ENCODE measurements around the gene RPL9. TPM values are rescaled to one million over a fixed set of nuclear protein-coding genes. Genes with fewer than 3 reads are reported as not detected.
"Not testable (repeated sequence)": the region's sequence is repeated elsewhere in the genome, so short reads cannot be mapped to it uniquely, and the experiment has no call there.

Gene RPL9
- total RNA-seq, 2 experiments from 2014 or later = 1,040 to 1,200 TPM

DNA sequence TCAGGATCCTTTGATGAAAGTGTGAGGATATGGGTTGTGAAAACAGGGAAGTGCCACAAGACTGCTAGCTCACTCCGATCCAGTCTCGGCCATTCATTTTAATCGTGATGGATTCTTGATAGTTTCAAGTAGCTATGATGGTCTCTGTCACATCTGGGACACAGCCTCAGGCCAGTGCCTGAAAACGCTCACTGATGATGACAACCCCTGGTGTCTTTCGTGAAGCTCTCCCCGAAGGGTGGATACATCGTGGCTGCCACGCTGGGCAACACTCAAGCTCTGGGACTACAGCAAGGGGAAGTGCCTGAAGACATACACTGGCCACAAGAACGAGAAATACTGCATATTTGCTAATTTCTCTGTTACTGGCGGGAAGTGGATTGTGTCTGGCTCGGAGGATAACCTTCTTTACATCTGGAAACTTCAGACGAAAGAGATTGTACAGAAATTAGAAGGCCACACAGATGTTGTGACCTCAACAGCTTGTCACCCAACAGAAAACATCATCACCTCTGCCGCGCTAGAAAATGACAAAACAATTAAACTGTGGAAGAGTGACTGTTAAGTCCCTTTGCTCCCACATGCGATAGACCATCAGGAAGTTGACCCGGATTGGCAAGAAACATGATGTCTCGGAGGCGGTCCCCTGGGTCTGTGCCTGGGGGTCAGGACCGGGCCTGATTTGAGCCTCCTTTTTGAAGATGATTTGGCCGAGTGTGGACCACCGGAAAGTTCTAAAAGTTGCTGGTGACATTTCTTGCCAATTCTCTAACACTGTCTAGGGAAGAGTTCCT, 22.4 kb upstream of the RPL9 start:
- Mint-ChIP-seq H3K36me3 (peaks cover under 1% of the 10 kb centered on the region), H3K27ac (no peak overlapping the region), H3K4me1 (no peaks in the 10 kb centered on the region), H3K4me3 (no peak overlapping the region), H3K27me3 (no peaks in the 10 kb centered on the region), H3K9me3 (no peaks in the 10 kb centered on the region)
- POLR2A ChIA-PET = interaction anchor here (0.6 kb wide), 1 partner anchor 244 kb away, joined by 3 read pairs; no protein-coding TSS in a partner anchor
- ATAC-seq (ENCODE audit: low read depth) (no peak), DNase-seq (no peak)

DNA sequence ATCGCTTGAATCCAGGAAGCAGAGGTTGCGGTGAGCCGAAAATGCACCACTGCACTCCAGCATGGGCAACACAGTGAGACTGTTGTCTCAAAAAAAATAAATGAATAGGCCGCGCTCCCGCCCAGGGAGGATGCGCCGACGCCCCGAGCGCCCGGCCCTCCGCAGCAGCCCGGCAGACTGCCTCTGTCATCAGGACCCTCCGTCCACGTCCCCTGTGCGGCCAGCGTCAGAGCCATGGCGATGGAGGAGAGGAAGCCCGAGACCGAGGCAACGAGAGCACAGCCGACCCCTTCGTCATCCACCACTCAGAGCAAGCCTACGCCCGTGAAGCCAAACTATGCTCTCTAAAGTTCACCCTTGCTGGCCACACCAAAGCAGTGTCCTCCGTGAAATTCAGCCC, 21.5 kb upstream of the RPL9 start:
- Mint-ChIP-seq H3K9me3 (no peaks in the 10 kb centered on the region), H3K27me3 (no peaks in the 10 kb centered on the region), H3K4me1 (no peaks in the 10 kb centered on the region), H3K27ac (no peak overlapping the region), H3K4me3 (no peak overlapping the region), H3K36me3 (peaks cover 2% of the 10 kb centered on the region)
- DNase-seq (no peak), ATAC-seq (ENCODE audit: low read depth) (no peak)
- POLR2A ChIA-PET = interaction anchor here (0.6 kb wide), 1 partner anchor 244 kb away, joined by 3 read pairs; no protein-coding TSS in a partner anchor

DNA sequence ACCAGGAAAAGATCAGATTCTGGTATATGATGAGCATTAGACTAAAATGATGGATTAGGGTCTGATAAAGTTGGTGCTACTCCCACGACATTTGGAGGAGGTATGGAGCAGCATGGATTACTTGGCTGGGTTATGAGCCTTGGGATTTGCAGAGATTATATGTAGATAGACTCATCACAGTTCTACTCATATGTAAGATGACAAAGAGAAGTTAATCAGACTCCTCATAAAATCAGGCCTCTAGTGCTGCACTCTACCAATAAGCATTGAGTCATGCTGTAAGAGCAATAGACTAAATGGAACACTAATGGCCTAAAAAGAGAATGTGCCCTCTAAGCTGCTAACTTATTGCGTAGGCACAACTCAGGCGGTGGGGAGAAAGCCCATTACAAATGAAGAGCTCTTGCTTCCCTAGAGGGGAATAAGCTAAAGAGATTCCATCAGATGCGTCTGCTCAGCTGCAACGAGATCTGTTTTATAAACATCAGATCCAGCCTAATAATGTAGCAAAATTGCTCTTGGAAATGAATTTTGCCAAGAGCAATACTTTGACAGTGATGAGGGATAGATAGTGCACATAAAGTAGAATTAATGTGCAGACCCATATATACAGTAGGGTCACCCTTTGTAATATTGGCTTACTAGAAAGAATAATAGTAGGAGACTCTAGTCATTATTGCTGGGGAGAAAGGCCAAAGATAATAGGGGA, 17.6 kb upstream of the RPL9 start:
- POLR2A ChIA-PET = no interaction called here
- H3K4me3 Mint-ChIP-seq = no peak overlapping the region
- H3K4me1 Mint-ChIP-seq = no peaks in the 10 kb centered on the region
- no peak overlapping the region for H3K27ac Mint-ChIP-seq
- H3K9me3 Mint-ChIP-seq = no peaks in the 10 kb centered on the region
- no peaks in the 10 kb centered on the region for H3K27me3 Mint-ChIP-seq
- ATAC-seq (ENCODE audit: low read depth) (no peak), DNase-seq (no peak)
- peaks cover 7% of the 10 kb centered on the region for H3K36me3 Mint-ChIP-seq

DNA sequence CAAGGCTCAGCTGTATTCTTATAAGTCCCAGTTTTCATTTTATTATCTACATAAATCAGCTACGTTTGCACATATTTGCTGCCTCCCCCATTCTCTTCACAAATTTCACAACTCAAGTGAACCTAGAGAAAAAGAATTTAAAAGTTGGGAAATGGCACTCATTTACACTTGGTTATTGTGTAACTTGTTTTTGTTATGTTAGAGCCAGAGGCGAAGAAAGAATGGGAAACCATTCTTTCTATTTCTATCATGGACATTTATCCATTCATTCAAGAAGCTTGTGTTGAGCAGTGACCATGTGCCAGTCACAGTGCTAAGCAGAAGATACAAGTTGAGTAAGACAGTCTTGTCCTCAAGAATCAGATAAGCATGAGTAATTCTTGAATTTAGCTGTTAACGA, 13.7 kb upstream of the RPL9 start:
- ATAC-seq (ENCODE audit: low read depth) (no peak), DNase-seq (no peak)
- Mint-ChIP-seq H3K4me3 (no peak overlapping the region), H3K4me1 (peaks cover 7% of the 10 kb centered on the region), H3K36me3 (peaks cover 7% of the 10 kb centered on the region), H3K9me3 (no peaks in the 10 kb centered on the region), H3K27me3 (no peaks in the 10 kb centered on the region), H3K27ac (no peak overlapping the region)
- POLR2A ChIA-PET = no interaction called here

DNA sequence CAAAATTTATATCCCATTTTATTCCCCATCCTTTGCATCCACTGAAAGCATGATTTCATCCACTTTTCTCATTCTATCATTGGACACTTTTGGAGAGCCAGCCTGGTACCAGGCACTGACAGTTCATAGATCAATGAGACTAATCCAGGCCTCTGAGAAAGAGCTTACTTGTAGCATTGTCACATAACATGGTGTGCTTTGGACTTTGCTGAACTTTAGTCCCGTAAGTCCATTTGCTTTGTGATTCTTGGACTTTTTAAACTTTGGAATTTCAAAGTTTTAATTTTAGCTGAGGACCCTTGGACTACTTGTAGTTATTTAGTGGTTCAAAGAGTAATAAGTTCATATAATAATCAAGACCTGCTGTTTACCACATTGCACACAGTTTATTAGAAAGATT, 11.7 kb upstream of the RPL9 start:
- H3K9me3 Mint-ChIP-seq = no peaks in the 10 kb centered on the region
- peaks cover 7% of the 10 kb centered on the region for H3K4me1 Mint-ChIP-seq
- POLR2A ChIA-PET = no interaction called here
- no peak for DNase-seq
- peaks cover 7% of the 10 kb centered on the region for H3K36me3 Mint-ChIP-seq
- H3K27ac Mint-ChIP-seq = no peak overlapping the region
- H3K4me3 Mint-ChIP-seq = no peak overlapping the region
- no peaks in the 10 kb centered on the region for H3K27me3 Mint-ChIP-seq
- no peak for ATAC-seq (ENCODE audit: low read depth)

DNA sequence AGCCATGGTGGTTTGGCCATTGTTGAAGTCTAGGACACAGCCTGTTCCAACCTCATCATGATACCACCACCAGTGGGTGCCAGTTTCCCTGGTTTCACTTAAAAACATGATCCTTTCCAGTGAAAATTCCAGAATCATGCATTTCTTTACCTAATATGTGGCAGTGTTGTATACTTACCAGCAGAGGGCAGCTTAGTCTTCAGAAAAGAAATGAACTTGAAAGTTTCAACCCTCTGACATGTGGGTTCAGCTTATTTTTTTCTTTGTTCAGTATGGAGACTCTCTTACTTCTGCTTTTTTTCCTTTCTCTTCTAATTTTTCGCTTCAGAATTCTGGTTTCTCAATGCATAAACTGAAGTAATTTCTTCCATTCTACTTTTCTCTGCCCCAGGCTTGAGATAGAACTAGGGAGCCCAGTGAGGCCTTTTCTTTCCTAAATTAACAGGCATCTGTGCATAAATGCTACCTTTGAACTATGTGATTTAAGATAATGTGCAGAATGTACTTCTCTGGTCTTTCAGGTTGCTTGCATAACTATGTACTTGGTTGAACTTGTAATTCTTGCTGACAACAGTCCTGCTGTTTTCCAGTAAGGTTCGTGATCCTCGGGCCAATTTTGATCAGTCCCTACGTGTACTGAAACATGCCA, 10.8 kb upstream of the RPL9 start:
- no peak overlapping the region for H3K4me3 Mint-ChIP-seq
- peaks cover 10% of the 10 kb centered on the region for H3K36me3 Mint-ChIP-seq
- DNase-seq = no peak
- no peak overlapping the region for H3K27ac Mint-ChIP-seq
- H3K4me1 Mint-ChIP-seq = peaks cover 9% of the 10 kb centered on the region
- ATAC-seq (ENCODE audit: low read depth) = peak; percentile 54
- H3K27me3 Mint-ChIP-seq = no peaks in the 10 kb centered on the region
- H3K9me3 Mint-ChIP-seq = no peaks in the 10 kb centered on the region
- POLR2A ChIA-PET = interaction anchor here (0.5 to 1.4 kb wide), 3 partner anchors 11 to 228 kb away, joined by 4 to 8 read pairs (median 5); partner anchors contain the start of genes LIAS, RPL9 and UBE2K

DNA sequence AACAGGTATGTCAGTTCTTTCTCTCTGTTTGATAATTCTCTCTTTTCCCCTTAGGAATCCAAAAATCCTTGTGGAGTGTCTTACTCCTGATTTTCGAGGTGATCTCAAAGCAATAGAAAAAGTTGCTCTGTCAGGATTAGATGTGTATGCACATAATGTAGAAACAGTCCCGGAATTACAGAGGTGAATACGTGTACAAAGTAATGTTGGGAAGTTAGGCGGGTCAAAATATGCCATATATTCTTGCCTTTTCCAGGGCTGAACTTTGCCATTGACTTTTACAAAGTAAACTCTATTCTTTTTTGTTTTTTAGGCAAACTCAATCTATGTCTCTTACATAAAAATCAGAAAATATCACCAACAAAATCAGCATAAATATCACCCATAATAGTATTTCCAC, 8.7 kb upstream of the RPL9 start:
- DNase-seq = no peak
- peaks cover 5% of the 10 kb centered on the region for H3K36me3 Mint-ChIP-seq
- peaks cover 9% of the 10 kb centered on the region for H3K4me1 Mint-ChIP-seq
- POLR2A ChIA-PET = no interaction called here
- H3K9me3 Mint-ChIP-seq = no peaks in the 10 kb centered on the region
- no peak for ATAC-seq (ENCODE audit: low read depth)
- H3K4me3 Mint-ChIP-seq = no peak overlapping the region
- H3K27me3 Mint-ChIP-seq = no peaks in the 10 kb centered on the region
- no peak overlapping the region for H3K27ac Mint-ChIP-seq

DNA sequence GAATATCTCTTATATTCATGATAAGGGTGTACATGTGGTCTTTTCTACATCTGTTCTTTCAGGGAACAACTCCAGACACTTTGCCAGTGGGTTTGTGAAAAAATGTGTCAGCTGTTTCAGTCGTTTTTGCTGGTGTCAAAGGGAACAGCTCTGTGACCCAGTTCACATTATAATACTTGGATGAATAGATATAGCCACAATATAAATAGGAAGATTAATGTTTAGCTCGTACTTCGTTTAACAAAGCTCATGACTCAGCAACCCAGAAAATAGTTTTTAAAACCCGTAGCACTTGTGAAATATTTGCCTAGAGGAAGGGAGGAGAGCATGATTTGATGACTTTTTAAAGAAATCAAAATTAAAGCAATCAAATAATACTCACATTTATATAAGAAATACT, 8.0 kb upstream of the RPL9 start:
- no peak overlapping the region for H3K27ac Mint-ChIP-seq

DNA sequence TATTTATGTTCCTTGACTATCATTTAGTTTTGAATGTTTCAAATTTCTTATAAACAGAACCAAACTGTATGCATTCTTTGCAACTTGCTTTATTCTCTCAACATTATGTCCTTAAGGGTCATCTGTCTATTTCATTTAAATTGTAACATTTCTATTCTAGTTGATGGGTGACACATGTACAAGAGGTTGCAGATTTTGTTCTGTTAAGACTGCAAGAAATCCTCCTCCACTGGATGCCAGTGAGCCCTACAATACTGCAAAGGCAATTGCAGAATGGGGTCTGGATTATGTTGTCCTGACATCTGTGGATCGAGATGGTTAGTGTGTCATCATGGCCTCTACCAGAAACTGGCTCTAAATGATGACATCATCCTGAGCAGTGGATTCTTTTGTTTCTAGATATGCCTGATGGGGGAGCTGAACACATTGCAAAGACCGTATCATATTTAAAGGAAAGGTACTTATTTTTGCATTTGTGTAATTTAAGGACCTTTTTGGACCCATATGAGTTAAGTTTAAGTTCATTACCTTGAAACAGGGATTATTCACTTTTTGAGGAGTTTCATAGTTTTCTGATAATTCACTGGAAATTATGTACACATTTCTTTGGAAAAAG, 6.3 kb upstream of the RPL9 start:
- peaks cover 5% of the 10 kb centered on the region for H3K36me3 Mint-ChIP-seq
- peak overlapping the region; percentile 58 for H3K27ac Mint-ChIP-seq
- ATAC-seq (ENCODE audit: low read depth) (peak; percentile 54), DNase-seq (no peak)
- no peak overlapping the region for H3K4me3 Mint-ChIP-seq
- H3K9me3 Mint-ChIP-seq = no peaks in the 10 kb centered on the region
- peaks cover 21% of the 10 kb centered on the region for H3K4me1 Mint-ChIP-seq
- no peaks in the 10 kb centered on the region for H3K27me3 Mint-ChIP-seq
- POLR2A ChIA-PET = no interaction called here

More for the DNA sequence above, 8.0 kb upstream of the RPL9 start:
- H3K9me3 Mint-ChIP-seq = no peaks in the 10 kb centered on the region
- H3K36me3 Mint-ChIP-seq = peaks cover 5% of the 10 kb centered on the region
- ATAC-seq (ENCODE audit: low read depth) (no peak), DNase-seq (no peak)
- H3K4me3 Mint-ChIP-seq = no peak overlapping the region
- no peaks in the 10 kb centered on the region for H3K27me3 Mint-ChIP-seq
- POLR2A ChIA-PET = interaction anchor here (0.6 to 0.7 kb wide), 2 partner anchors 167 to 927 kb away, joined by 3 read pairs; no protein-coding TSS in a partner anchor
- H3K4me1 Mint-ChIP-seq = peaks cover 9% of the 10 kb centered on the region

DNA sequence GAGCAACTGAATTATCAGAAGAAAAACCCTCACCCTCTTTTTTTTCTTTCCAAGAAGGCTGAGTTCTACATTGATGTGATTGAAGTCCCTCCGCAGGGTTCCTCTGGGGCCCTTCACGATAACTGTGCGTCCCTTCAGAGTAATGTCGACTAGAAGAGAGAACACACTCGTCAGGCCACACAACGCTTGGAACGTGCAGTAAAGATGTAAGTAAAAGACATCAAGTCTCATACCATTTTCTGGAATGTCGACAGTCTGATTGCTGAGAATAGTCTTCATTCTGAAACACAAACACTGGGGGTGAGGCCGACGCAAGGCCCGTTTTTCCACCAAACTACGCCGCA, 589 bp downstream of the RPL9 start:
- POLR2A ChIA-PET = interaction anchor here (0.6 to 2.8 kb wide), 9 partner anchors 10 to 518 kb away, joined by 3 to 21 read pairs (median 8); partner anchors contain the start of genes RFC1, SMIM14, UBE2K and UGDH
- not testable (repeated sequence) for DNase-seq; ATAC-seq (ENCODE audit: low read depth); H3K9me3 Mint-ChIP-seq; H3K27me3 Mint-ChIP-seq
- Mint-ChIP-seq H3K27ac (peak overlapping the region; percentile 97), H3K4me3 (peak overlapping the region; percentile 95), H3K36me3 (peaks cover 34% of the 10 kb centered on the region), H3K4me1 (peaks cover 41% of the 10 kb centered on the region)

DNA sequence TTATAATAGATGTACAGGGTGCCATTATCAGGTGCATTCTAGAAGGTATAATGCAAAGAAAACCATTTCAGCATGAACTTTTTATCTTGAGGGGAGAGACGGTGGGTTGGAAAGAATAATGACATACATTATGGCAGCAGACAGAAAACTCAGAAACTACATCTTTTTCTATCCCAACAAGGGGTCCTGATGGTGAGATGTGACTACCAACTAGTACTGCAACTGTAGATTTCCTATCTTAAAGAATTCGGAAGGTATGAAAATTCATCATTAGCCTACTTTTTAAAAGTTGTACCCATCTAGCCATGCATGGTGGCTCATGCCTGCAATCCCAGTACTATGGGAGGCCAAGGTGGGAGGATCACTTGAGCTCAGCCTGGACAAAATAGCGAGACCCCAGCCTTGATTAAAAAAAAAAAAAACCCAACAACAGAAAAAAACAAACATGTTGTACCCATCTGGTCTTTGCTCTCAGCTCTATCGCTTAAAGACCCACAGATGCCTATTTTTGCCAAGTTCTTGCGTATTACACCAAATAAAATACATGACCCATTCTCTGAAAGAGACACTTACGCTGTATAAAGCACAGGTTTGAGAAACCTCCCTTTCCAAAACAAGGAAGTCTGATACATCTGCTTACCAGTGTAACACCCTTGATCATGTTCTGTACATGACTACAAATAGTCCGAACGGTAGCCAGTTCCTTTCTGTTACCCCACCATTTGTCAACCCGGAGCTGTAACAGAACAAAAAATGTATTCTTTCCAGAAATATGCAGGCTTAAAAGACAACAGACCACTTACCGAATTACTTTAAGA, 1.6 kb downstream of the RPL9 start:
- no peaks in the 10 kb centered on the region for H3K9me3 Mint-ChIP-seq
- POLR2A ChIA-PET = interaction anchor here (0.6 to 2.8 kb wide), 5 partner anchors 12 to 569 kb away, joined by 3 to 16 read pairs (median 3); partner anchors contain the start of gene SMIM14
- no peak for ATAC-seq (ENCODE audit: low read depth)
- peak overlapping the region; percentile 95 for H3K4me3 Mint-ChIP-seq
- H3K27me3 Mint-ChIP-seq = no peaks in the 10 kb centered on the region
- H3K4me1 Mint-ChIP-seq = peaks cover 44% of the 10 kb centered on the region
- H3K27ac Mint-ChIP-seq = peak overlapping the region; percentile 97
- DNase-seq = no peak
- peaks cover 42% of the 10 kb centered on the region for H3K36me3 Mint-ChIP-seq

DNA sequence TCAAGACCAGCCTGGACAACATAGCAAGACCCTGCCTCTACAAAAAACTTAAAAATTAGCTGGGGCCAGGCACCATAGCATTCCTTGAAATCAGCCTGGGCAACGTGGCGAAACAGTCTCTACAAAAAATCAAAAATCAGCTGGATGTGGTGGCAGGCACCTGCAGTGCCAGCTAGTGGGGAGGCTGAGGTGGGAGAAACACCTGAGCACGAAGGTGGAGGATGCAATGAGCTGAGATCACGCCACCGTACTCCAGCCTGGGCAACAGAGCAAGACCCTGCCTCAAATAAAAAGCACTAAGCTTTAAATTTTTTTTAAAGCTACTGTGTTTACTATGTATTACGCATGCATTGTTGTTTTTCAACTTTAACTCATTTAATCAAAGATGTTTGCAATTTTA, 3.2 kb downstream of the RPL9 start:
- Mint-ChIP-seq H3K27me3 (no peaks in the 10 kb centered on the region), H3K9me3 (no peaks in the 10 kb centered on the region), H3K4me1 (peaks cover 42% of the 10 kb centered on the region), H3K4me3 (no peak overlapping the region), H3K27ac (no peak overlapping the region), H3K36me3 (peaks cover 54% of the 10 kb centered on the region)
- POLR2A ChIA-PET = interaction anchor here (0.6 kb wide), 1 partner anchor 102 kb away, joined by 3 read pairs; no protein-coding TSS in a partner anchor
- DNase-seq (no peak), ATAC-seq (ENCODE audit: low read depth) (no peak)

All from activated naive CD8-positive, alpha-beta T cell treated with anti-CD3 and anti-CD28 coated beads, Interleukin-2, amount 10 ng/mL, durations not matched to agents 7 days and 5 days (primary cell).